ENCODE data around the gene PLEKHA6.

PLEKHA6 gene, protein sequence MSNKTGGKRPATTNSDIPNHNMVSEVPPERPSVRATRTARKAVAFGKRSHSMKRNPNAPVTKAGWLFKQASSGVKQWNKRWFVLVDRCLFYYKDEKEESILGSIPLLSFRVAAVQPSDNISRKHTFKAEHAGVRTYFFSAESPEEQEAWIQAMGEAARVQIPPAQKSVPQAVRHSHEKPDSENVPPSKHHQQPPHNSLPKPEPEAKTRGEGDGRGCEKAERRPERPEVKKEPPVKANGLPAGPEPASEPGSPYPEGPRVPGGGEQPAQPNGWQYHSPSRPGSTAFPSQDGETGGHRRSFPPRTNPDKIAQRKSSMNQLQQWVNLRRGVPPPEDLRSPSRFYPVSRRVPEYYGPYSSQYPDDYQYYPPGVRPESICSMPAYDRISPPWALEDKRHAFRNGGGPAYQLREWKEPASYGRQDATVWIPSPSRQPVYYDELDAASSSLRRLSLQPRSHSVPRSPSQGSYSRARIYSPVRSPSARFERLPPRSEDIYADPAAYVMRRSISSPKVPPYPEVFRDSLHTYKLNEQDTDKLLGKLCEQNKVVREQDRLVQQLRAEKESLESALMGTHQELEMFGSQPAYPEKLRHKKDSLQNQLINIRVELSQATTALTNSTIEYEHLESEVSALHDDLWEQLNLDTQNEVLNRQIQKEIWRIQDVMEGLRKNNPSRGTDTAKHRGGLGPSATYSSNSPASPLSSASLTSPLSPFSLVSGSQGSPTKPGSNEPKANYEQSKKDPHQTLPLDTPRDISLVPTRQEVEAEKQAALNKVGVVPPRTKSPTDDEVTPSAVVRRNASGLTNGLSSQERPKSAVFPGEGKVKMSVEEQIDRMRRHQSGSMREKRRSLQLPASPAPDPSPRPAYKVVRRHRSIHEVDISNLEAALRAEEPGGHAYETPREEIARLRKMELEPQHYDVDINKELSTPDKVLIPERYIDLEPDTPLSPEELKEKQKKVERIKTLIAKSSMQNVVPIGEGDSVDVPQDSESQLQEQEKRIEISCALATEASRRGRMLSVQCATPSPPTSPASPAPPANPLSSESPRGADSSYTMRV

DNA sequence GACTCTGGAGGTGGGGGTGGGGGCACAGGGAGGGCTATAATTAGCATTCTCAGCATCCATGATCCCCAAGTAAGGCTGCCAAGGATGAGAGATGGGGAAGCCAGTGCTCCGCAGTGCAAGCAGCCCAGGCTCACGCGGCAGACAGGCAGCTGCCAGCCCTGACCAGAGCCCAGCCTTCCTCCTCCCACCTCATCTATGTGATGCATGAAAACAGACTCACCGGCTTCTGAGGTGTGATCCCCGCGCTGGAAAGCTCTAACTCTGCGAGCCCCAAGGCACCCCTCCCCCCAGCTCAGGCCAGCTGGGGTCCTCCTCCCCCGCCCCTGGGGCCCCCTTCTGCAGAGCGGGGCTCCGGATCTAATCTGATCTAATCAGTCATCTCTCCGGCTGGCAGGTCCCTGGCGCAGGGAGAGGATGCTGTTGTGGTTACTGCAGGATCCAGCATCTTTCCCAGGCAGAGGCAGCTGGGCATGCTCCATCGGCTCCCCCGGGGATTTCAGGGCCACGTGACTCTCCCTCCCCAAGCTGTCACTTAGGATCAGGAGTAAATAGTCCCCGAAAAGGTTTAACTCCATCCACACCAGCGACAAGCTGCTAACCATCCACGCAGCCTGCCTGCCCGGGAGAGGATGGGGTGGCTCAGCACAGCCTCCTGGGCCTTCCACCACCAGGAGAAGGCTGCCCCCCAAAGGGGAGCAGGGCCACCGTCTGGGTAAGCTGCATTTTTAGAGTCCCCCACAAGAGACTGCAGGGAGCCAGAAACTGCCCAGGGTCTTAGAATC, at the start of gene PLEKHA6:
Gene PLEKHA6 (minus strand): TSS at position 456 of the 782 bp plus-strand sequence. CDS start 86,202 bp downstream, outside the sequence.
- no peak for DNase-seq

DNA sequence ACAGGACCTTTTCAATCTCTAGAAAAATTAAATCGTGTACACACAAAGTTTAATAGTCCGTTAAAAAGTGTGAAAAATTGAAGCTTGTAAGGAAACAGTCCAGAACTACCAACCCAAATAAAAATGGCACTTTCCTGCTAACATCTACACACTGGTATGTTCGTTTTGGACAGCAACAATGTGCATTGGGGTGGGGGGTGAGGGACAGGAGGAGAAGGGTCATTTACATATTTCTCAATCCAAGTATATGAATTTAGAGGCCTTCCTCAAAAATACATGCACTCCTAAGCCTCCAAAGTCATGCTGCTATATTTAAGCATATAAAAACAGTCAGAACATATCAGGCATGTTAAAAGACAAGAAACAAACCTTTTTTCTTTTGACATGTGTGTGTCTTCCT, 49.4 kb upstream of the PLEKHA6 start:
- DNase-seq = no peak

DNA sequence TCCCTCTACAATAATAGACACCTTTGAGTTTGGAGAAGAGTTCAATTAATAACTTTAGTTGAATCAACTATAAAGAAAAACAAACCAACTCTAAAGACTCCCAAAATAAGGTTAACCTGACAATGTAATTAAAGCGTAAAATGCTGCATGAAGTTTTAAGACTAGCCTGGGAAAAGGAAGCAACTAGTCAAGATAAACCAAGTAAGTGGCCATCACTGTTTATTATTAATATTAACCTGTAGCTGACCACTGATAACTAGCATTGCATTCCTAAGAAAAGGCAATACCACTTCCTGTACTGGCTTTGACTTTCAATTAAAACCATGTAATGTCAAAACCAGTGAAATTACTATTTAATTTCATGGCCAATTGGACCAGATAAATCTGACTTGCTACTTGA, 48.9 kb upstream of the PLEKHA6 start:
- DNase-seq = no peak

DNA sequence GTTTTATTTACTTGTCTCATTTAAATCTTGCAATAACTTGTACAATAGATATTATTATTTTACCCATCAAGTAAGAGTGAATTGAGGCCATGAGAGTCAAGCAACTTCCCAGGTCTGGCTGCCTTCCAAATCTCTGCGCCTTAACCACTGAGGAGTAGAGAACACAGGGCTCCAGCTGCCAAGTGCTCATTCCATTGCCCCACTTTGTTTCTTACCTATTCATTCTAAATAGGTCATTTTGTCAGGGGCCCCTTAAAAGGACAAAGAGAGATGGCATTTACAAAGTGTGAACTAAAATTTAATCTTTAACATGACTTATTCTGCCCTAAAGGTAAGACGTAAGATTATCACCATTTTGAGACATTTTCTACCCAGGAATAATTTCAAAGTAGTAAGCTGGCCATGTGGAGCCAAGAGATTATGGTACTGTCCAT, 48.4 kb upstream of the PLEKHA6 start:
- DNase-seq = no peak

DNA sequence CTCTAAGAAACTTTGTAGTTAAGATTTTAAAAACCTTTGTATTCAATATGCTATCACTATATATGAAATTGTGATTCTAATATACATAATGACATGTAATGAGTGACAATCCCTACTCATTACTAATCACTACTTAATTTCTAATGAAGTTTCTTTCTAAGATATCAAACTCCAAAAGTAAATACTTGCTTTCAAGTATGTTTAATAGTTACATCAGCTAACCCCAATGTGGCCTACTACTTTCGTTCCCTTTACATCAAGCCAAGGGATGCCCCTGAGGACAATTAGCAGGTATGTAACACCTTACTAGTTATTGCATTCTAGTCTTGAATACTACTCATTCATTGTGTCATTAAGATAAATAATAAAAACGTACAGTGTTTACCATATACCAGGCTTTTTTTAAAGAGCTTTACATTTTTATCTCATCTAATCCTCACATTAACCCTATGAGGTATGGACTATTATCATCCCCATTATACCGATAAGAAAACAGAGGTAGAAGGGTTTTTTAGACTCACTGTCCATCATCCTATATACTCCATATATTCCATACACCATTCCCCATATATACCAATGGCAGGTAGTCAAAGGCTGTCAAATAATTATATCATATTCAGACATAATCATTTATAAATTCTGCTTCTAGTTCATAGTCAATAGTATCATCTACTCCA, 47.7 kb upstream of the PLEKHA6 start:
- no peak for DNase-seq

DNA sequence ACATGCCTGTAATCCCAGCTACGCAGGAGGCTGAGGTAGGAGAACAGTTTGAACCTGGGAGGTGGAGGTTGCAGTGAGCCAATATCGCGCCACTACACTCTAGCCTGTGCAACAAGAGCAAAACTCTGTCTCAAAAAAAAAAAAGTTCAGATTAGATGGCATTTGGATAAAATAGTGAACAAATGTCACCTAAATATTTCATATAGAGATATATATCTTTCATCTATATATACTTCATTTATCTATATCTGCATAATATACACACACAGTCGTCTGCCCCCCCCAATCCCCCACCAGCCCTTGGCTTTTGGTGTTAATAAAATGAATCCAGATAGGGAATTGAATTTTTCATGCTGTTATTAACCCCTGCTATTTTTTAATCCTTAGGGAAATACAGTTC, 46.9 kb upstream of the PLEKHA6 start:
- peak; percentile 4 for DNase-seq

DNA sequence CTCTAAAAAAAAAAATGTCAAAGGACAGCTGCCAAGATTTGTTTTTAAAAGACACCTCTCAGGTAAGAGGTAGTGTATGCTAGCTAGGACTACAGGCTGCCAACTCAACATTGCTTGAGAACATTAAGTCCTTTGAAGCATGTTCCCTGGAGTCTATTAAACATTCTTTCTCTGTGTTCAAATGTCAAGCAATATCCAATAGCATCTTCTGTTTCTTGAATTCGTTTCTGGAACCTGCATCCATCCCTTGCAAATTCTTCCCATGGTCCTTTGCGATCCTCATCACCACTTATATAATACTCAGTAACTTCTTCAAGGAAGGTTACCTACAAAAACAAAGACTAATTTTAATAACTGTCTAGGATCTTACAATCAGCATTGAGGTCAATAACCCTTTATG, 46.3 kb upstream of the PLEKHA6 start:
- no peak for DNase-seq

DNA sequence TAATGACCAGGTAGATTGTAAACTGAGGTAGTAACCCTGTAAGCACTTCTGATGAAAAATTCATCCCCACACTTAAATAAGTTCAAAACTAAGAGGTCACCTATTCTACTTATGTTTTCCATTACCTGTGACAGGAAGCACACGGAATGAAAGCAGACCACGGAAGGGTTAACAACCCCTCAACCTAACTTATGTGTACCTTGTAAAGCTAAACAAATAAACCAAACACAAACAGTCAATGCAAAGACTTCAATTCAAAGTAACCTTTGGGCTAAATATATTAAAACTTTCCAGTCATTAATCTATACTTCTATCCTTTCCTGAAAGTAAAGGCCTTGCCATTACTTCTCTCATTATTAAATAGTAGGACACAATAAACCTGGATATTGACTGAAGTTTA, 44.9 kb upstream of the PLEKHA6 start:
- no peak for DNase-seq

DNA sequence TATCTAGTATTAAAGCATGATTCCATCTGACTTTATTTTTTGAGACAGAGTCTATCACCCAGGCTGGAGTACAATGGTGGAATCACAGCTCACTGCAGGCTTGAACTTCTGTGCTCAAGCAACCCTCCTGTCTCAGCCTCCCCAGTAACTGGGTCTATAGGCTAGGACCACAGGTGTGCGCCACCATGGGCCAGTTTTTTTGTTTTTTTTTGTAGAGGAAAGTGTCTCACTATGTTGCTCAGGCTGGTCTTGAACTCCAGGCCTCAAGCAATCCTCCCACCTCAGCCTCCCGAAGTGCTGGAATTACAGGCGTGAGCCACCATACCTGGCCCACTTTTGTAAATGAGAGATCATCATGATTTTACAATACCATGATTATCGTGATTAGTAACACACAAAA, 42.7 kb upstream of the PLEKHA6 start:
- no peak for DNase-seq

DNA sequence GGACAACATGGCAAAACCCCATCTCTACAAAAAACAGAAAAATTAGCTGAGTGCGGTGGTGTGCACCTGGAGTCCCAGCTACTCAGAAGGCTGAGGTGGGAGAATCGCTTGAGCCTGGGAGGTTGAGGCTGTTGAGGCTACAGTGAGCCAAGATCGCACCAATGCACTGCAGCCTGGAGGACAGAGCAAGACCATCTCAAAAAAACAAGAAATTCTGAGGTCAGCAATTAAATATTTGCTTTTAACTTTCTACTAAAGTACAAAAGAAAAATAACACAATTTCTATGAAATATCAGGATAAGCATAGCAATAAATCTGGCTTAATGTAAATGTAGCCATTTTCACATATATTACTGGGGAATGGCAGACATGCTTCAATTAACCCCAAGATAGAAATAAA, 42.0 kb upstream of the PLEKHA6 start:
- DNase-seq = no peak

DNA sequence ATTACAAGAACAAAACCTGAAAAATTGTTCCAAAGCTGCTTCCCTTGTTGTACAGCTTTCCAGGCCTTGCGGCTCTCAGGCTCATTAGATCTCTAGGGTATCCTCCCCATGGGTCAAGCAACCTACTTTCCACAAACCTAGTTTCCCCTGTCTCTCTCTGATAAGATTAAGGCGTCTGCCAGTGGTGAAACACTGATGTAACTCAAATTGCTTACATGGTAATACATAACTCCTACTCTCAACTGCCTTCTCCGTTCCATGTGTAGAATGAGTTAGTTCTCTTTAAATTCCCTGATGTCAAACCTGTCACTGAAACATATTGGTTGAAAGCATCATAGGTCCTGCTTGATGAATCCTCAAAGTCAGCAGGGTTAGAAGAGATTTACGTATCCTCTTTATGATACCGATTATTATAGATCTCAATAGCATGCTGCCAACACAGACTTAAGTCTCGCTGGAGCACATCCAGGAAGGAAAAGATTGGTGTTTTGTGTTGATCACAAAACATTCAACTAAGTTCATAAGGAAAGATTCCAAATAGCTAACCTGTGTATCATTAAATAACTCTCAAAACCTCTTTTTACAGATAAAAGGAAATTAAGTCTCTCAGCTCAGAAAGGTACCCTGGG, 41.3 kb upstream of the PLEKHA6 start:
- no peak for DNase-seq

DNA sequence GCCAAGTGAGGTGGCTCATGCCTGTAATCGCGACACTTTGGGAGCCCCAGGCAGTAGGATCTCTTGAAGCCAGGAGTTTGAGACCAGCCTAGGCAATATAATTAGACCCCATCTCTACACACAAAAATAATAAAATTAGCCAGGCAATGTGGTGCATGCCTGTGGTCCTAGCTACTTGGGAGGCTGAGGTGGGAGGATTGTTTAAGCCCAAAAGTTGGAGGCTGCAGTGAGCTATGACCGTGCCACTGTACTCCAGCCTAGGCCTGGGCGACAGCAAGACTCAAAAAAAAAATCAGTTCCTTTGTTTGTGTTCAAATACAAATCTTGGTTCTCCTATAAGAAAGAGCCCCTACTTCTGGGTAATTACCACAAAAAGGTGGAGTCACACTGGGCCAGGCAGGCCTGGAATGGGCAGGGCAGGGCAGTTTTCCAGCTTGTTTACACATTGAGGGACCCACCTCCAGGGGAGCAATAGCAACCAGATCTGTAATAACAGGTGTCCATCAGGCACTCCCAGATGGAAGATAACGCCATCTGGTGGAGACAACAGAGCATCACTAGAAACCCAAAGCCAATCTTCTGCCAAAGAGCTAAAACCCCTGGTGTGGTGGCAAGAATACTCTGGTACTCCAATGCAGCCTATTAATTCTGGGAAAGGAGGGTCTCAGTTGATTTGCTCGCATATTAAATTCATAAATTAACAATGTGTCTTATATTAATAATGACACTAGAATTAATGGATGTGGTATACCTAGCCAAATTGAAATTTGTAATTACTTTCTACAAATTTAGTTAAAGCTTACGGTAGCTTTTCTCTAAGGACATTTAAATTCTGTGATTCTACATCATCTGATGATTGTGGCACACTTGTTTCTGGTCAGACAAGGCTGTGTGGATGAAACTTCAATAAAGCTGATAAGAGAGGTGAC, 38.7 kb upstream of the PLEKHA6 start:
- peak; percentile 81 for DNase-seq

DNA sequence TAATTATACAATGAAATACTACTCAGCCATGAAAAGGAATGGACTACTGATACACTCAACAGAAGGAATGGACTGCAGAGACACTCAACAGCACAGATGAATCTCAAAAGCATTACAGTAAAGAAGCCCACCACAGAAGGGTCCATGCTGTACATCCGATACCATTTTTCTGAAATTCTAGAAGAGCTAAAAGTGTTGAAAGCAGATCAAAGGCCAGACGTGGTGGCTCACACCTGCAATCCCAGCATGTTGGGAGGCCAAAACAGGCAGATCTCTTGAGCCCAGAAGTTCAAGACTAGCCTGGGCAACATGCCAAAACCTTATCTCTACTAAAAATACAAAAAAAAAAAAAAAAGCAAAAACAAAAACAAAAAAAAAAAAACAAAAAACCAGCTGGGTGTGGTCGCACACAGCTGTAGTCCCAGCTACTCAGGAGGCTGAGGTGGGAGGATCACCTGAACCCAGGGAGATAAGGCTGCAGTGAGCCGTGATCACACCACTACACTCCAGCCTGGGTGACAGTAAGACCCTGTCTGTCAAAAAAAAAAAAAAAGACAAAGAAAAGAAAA, 36.4 kb upstream of the PLEKHA6 start:
- DNase-seq = no peak

DNA sequence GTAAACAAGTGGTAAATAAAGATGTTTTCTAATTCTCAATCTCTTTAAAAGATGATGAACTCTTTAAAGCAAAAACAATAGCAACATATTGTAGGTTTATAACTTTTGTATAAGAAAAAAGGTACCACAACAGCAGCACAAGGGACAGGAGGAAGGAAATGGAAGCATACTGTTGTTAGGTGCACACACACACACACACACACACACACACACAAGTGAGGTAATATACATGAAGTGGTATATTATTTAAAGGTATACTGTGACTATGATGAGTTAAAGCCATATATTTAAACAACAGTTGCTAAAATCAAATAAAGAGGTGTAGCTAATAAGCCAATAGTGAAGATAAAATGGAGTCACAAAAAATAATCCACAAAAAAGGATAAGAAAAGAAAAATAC, 31.9 kb upstream of the PLEKHA6 start:
- DNase-seq = no peak

DNA sequence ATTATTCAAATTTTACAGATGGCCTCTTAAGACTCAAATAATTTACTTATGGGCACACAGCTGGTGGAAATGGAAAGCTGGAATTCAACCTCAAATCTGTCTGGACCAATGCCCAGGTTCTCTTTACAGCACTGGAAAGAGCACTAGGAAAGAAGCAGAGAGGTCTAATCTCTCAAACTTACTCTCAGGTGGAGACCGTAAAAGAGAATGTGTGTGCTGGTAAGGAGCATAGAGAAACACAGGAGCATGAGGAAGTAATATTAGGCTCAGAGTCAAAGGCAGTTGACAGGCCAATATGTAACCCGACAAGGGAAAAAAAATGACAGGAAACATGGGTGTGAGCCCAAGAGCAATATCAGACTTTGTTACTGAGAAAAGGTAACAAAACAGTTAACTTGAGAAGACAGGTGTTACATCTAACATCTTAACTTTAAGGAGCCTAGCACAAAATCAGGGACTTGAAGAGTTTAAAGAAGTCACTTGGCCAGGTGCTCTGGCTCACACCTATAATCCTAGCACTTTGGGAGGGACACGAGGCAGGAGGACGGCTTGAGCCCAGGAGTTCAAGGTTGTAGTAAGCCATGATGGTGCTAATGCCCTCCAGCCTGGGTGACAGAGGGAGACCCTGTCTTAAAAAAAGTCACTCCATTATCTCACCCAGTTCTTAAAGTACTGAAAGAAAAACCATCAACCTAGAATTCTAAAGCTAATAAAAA, 31.2 kb upstream of the PLEKHA6 start:
- no peak for DNase-seq

DNA sequence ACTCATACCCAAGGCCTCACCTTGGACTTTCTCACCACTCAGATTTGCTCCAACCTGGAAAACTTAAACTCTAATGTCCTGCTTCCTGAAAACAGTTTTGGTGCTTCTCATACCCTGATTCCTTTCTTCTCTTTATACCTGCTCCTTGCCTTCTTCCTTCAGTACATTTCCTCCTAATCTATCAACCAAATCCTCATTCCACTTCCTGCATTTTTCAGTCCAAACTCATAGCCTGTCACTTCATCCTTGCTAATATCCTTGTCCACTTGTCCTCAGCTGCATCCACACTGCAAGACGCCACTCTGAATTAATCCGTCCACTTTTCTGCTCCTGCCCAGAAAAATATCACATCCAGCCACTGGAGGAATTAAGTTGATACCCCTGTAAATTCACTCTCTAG, 26.0 kb upstream of the PLEKHA6 start:
- DNase-seq = no peak

DNA sequence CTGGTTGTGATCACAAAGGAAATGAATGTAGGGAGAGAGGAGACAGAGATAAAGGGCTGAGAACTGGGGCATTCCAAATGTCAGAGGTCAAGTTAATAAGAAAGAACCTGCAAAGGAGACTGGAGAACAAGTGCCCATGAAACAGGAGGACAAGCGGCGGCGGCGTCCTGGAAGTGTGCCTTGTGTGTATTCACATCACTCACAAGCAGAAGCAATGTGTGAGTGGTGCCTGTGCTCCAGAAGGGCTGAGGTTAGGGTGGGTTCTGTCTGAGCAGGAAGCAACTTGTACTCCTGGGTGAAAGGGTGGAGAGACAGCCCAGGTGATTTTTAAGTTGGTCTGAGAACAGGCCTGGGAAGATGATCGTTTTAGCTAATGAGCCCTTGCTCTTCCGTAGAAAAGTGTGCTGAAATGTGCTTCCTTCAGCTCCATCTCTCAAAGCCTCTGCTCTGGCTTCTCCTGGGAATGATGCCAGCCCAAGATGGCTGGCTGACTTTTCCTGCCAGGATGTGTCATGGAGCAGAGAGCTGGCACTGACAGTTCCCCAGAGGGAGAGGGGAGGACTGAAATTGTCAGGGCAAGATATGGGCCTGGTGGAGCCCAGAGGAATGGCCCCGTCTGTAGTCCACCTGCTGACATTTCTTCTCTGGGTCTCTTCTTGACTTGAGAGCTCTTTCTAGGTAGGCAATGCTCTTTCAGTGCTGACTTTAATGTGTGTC, 25.1 kb upstream of the PLEKHA6 start:
- DNase-seq = no peak

DNA sequence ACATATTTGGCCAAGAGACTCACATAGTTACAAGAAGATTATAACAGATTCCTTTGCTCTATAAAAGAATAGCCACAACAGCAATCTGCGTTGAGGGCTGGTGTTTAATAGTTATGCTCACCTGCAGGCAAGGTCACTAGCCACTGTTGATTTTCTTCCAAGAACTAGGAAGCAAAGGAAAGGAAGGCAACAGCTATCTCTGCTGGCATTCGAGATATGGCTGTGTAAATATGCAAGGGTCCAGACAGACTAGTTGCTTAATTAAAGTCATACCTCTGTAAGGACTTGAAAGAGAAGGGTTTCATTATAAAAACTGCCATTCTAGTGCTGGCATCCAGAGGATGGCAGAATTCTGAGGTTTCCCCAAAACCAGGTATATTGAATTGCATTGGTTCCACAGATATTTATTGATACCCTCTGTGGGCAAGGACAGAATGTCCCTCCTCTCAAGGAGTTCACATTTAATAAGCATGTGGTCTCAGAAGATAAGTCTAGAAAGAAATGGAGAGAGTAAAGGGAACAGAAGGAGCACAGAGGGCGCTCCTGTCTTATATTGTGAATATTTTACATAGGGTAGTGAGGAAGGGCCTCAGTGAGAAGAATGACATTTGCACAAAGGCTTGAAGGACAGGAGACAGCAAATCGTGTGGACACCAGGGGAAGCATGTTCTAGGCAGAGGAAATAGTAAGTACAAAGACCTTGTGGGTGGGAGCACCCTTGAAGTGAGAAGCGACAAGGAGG, 23.6 kb upstream of the PLEKHA6 start:
- DNase-seq = no peak

Measured in CD4-positive, alpha-beta T cell treated with Interleukin-10 for 1 hour (primary cell).